NCI-H1417 treated with DMSO at 0.1 percent for 48 hours (cell line): ENCODE measurements around the gene TARS3.
A peak's percentile ranks its signal among the peaks of the same experiment; 100 is the strongest.
"Not testable (repeated sequence)": the region's sequence is repeated elsewhere in the genome, so short reads cannot be mapped to it uniquely, and the experiment has no call there.

Source experiments
- DNase-seq: peaks from one replicate; lab custom pipeline; 2025; lab: John Stamatoyannopoulos, UW

TARS3 gene

DNA sequence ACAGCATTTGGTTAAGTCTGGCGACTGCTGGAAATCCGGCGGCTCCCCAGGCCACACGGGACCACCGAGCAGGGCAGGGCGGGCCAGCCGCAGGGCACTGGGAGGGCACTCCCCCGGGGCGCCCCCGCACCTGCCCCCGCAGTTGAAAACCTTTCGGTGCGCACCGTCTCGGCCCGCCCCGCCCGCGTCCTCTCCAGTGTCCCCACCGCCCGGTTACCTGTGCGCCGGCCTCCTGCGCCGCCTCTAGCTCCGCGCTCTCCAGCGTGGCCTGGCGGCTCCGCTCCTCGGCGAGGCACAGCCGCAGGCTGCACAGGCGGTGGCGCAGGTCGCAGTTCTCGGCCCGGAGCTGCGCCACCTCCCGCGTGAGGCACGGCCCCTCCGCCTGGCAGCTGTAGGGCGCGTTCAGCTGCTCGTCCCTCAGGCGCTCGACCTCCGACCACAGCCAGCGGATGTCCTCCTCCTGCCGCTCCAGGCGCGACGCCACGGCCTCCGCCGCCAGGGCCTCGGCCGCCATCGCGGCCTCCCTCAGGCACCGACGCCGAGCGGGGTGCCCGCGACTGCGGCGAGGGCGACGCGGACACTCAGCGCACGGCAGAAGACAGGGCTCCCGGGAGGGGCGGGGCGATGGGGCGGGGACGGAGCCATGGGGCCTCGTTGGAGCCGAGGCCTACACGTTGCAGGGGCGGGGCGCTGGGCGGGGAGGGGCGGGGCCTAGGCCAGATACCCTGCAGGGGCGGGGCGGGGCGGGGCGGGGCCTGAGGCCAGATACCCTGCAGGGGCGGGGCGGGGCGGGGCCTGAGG is at the start of gene TARS3:
TSS of gene TARS3 (minus strand) at position 600 of the 801 bp plus-strand sequence. CDS start at position 514, 86 bp downstream.
- DNase-seq = peak; percentile 38

DNA sequence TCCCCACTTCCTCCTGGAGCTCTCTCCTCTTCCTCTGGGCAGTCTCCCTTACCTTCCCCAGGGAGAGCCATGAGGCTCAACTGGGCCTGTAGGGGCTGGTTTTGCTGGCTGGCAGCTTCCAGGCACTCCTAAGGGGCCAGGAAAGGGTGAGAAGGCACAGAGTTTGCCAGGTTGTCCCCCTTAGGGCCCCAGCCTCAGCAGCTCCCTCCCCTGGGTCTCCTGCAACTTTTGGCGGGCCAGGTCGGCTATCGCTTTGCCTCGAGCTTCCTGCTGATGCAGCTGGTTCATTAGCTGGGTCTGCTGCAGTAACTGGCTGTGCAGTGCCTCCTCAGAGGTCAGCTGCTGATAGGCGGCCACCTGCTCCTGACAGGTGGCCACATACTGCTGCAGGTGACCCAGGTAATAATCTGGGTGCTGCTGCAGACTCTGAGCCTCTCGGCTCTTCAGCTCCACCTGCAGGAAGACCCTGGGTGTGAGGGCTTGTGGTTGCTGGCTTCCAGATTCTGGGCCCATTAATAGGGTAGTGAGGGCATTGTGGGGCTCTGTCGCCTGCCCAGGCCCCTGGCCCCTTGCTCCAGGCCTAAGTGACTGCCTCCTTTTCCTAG is 49.3 kb upstream of the TARS3 start:
- peak; percentile 7 for DNase-seq

DNA sequence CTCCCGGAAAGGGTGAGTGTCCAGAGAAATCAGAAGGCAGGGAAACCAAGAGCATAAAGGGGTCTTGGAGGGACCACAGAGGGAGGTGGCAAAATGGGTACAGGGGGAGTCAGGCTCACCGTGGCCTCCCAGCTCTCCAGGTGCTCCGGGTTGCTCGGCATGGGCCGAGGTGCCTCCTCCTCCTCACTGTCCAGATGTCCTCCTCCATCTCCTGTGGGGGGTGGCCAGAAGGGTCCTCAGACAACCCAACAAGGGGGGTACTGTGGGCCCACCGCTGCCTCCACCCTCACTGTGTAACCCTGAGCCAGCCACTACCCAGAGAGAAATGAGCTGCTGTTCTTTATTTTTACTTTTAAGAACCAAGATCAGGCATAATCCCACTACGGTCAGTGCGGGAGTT is 48.6 kb upstream of the TARS3 start:
- no peak for DNase-seq

DNA sequence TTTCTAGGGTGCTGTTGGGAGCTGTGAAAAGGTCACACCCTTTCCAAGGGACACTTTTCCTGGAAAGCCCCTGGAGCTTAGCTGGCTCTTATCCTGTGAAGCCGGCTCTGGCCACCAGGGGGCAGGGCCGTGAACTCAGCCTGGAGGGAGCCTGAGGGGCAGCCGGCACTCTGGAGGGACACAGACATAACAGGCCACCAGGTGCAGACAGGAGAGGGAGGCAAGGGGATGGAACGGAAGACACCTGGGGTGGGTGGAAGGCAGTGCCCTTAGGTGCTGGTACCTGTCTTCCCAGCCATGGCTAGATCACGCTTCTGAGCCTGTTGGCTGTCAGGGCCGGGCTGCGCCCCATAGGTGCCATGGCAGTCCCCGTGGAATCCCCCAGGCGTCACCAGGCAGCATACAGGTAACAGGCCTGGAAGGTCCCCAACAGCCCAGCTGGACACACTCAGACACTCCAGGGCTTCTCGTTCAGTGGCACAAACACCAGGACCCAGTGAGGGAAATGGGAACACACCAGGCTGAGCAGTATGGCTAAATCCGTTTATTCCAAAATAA is 42.9 kb upstream of the TARS3 start:
- not testable (repeated sequence) for DNase-seq

DNA sequence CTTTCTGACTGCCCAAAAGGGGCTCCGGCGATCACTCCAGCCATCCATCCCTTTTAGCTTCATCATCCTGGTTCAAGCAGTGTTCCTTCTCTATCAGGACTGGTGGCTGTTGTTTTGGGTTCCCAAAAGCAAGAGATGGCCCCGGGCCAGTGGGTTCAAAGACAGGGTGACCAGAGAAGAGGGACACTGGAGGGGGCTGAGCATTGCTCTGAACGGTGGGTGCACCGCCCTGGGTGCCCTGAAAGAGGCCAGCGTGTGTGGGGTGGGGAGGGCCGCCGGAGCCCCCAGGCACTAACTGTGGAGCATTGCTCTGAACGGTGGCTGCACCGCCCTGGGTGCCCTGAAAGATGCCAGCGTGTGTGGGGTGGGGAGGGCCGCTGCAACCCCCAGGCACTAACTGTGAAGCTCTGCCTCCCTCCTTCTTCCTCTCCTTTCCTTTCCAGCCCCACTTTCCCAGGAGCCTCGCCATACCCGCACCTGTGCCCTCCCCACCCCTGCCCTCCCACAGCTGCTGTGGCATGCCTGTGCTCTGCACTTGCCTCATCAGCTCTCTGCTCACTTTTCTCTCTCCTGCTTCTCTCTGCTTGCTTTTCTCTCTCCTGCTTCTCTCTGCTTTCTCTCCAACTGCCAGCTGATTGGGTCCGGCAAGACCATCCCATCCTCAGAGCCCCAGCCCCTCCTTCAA is 41.6 kb upstream of the TARS3 start:
- no peak for DNase-seq

DNA sequence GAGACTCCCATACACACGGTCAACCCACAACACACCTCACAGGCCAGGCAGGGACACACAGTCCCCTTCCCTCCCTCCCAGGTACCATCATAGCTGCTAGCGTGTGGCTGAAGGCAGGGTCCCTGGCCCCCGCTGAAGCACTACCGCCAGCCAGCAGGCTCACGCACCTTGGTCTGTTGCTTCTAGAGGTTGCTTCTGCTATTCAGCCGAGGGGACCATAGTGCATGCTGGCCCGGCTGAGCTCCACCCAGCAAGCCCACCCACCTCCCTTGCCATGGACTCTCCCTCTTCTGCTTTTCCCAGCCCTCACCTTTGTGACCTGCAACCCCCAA is 41.0 kb upstream of the TARS3 start:
- not testable (repeated sequence) for DNase-seq

DNA sequence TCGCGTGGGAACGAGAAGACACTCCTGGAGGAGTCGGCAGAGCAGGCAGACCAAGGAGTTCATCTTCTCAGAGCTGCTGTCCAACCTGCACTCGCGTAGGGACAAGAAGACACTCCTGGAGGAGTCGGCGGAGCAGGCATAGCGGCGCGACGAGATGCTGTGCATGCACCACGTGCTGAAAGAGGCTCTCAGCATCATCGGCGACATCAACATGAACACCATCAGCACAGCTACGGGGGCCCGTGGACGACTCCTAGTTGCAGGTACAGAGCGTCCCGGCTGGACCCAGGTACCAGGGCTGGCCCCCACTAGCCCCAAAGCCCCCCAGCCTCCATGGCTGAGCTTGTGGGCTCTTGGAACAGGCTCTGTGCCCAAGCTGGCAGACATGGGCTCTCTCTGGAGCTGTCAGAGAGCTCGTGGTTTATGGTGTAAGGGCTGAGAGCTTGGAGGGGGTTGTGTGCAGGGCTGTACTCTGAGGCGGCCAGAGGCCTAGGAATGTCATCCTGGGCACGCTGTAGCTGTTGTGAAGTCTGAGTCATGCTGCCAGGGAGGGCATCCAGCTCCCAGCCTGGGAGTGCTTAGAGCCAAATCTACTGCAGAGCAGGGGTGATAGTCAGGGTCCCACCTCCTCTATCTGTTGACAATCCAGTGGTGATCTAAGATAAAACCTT is 40.5 kb upstream of the TARS3 start:
- DNase-seq = not testable (repeated sequence)

DNA sequence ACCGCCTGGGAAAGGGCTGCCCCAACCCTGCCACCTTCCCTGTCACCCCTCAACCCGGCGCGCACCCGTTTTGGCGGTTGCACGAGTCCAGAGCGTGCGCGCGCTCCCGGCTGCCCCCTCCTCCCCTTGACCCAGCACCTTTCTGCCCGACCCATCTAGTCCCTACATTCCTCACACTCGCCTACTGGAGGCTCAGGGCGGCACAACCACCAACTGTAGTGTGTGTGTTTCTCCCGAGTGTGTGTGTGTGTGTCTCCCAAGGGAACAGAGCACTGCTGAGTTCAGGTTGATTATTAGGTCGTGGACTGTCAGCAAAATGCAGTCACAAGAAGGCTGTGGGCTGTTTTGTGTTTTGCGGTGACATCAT is 22.4 kb upstream of the TARS3 start:
- not testable (repeated sequence) for DNase-seq

DNA sequence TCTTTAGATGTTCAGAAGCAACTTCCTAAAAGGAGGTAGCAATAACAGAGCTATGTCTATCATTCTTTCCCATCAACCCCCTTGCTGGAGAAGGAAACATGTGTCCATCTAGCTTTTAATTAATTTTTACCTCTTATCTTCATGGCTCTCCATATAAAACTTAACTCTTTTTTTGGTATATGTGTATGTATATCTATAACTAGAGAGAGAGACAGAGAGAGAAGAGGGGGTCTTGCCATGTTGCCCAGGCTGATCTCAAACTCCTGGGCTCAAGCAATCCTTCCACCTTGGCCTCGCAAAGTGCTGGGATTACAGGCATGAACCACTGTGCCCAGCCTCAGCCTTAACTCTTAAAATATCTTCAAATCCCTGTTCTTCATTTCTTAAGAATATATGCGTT is 10.6 kb upstream of the TARS3 start:
- DNase-seq = not testable (repeated sequence)

DNA sequence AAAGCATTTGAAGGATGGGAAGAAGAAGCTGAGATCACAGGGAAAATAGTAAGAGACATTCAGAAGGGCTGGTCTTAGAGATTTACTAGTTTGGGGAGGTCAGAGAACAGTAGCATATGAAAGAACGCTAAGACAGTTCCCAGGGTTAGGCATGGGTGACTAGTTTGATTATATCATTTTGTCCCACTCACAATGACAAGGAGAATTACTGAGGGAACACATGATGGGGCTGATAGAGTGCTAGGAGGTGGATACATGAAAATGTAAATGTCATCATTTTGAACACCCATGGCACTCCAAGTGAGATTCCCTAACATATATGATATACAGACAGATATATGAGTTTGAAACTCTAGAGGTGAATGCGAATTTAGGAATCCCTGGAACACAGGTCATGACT is 9.3 kb upstream of the TARS3 start:
- no peak for DNase-seq

DNA sequence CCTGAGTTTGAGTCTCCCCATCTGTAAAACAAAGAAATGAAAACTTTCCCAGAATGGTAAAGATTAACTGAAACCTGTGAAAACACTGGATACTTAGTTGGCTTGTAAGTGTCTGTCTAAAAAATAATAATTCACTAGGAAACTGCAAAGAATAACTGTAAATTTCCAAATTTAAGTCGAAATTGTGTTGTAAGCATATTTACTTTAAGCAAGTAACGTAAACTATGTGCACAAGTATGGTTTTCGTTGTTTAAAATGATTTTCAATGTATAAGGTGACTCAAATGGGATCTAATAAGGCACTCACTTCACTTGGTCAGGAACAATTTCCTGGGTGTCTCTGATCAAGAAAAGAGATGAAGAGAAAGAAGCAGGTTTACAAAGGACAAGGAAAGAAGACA is 8.5 kb upstream of the TARS3 start:
- no peak for DNase-seq

DNA sequence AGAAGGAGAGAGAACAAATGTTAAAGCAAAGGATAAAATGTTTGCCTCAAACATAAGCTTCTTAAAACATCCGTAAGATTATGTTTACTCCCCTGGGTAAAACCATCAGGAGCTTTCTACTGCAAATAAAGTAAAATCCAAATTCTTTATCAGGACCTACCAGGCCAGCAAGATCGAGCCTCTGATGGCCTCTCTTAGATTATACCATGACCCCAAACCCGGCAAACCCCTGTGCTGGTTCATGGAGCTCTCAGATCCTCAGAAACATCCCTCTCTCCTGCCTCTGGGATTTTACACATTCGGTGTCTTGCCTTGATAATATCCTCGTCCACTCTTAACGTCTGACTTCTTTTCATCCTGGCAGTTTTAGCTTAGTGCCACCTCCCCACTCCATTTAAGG is 7.5 kb upstream of the TARS3 start:
- no peak for DNase-seq

DNA sequence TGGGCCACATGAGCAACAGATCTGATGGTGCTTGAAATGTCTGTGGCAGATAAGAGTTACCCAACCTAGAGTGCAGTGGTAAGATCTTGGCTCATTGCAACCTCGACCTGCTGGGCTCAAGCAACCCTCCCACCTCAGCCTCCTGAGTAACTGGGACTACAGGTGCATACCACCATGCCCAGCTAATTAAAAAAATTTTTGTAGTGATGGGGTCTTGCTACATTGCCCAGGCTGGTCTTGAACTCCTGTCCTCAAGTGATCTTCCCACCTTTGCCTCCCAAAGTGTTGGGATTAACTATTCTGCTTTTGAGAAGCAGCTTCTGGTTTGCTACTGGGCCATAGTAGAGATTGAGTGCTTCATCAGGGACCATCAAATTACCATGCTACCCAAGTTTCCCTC is 2.9 kb upstream of the TARS3 start:
- DNase-seq = no peak

DNA sequence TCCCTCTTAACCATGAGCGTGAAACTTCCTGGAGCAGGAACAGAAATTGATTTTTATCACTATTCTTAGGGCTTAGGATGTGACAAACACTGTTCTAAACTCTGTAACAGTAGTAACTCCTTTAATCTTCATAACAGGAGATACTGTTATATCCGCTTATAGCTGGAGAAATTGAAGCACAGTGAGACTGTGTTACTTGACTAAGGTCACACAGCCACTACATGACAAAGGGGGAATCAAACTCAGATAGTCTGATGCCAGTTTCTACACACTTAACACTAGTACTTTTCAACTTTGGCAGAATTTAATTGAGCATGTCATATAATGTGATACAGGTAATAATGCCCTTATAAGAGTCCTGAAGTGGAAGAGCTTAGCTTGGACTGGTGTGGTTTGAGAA is 800 bp upstream of the TARS3 start:
- DNase-seq = no peak

DNA sequence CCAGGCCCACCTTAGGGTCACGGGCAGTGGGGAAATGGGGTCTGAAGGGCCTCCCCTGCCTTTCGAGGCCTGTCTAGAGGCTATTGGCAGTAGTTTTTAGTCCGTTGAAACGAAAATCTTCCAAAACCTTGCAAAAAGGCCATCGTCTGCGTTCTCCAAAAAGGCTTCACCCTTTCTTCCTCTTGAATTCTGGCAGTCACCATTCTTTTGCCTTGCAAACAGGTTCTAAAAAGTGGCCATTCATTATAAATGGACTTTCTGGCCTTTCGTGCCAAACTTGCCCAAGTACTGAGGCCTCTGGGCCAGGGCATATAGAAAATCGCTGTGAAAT is 367 bp upstream of the TARS3 start:
- no peak for DNase-seq

DNA sequence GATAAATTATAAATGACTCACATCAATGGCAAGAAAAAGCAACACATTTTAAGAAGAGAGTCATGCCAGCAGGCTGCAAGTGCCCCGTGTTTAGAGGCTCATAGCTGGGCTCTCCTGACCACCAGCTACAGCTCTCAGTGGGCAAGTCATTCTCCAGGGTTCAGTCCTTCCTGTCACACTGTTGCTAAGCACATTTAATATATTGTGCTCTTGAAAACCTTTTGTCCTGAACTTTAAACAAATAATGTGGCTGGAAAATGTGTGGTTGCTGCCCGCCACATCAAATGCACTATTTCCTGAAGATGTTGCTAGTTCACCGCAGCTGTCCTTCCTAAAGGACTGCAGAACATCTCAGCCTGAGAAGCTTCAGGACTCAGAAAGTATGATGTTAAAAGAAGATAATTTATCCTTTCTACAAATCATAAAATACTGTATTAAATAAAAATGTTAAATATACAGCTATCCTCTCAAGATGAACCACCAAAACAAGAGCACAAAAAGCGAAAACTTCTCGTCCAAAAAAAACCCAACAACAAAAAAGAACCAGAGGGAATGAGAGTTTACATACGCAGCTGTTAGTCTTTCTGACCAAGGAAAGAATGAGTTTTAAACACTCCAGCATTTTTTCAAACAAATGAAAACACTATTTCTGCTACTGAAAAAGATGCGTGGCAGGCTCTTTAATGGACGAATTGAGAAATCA is 951 bp downstream of the TARS3 start:
- no peak for DNase-seq

DNA sequence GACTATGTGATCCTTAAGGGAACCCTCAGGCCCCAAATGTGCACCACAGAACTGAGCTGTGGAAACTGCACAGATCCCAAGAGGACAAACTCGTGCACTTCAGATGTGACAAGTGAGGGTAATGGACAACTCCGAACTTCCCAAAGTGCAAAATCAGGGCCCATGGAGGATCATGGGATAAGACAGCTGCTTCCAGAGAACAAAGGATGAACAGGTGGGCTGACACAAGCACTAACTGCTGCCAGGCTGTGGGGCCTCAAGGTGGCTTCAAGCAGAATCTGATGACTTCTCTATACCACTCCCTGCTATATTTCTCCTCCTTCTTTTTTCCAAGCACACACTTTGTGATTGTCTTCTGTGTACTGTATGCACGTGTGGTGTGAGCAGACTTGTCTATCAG is 5.4 kb downstream of the TARS3 start:
- no peak for DNase-seq

DNA sequence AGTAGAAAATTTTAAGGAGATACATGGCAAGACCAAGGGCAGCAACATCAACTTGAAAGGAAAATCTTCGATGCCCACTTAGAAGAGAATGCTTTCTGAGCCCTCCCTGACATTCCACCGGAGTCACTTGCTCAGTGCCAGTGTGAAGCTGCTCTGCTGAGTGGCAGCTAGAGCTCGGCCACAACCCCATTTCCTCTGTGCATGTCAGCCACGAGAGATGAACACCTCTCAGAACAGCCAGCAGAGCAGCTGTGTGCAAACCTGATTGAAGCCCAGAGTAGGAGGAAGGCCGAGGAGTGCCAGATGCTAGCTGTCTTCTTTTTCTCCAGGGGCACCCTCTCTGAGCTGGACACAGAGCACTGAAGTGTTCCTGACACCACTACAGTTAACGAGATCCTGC is 12.2 kb downstream of the TARS3 start:
- no peak for DNase-seq

DNA sequence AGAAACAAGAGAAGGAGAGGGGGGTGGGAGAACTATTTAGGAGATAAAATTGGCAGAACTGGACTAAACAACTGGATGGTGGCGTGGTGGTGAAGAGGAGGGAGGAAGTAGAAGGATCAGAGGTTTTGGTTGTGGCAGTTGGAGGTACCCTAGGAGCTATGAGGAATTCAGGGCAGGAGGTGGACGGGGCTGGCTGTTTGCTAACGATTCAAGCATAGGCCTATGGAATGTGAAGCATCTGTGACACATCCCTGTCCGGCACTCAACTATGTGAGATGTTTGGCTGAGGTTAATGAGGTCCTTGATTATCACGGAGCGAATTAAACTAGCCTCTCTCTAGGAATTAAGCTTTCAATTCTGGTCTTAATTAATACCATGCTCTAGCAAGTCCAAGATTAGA is 13.5 kb downstream of the TARS3 start:
- DNase-seq = no peak

DNA sequence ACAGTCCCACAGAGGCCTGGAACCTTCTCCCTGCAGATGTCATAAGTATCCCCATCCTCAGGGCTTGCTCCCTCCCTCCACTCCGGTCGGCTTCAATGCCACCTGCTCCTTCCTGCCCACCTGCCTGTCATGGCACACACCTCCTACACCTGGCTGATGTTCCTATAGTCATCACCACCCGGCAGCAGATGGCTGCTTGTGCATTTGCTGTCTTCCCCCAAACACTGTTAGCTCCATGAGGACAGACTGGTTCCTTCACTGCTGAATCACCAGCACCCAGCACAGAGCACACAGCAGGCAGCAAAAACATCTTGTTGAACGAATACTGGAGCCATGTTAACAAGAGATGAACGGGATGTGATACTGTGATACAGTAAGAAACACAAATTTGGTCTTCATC is 14.8 kb downstream of the TARS3 start:
- no peak for DNase-seq

DNA sequence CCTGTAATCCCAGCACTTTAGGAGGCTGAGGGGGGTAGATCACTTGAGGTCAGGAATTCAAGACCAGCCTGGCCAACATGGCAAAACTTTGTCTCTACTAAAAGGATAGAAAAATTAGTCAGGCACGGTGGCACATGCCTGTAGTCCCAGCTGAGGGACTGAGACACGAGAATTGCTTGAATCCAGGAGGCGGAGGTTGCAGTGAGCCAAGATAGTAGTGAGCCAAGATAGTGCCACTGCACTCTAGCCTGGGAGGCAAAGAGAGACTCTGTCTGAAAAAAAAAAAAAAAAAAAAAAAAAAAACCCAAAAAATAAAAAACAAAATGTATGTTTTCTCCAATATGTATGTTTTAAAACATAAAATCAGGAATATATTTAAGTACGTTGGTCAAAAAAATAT is 16.3 kb downstream of the TARS3 start:
- no peak for DNase-seq

DNA sequence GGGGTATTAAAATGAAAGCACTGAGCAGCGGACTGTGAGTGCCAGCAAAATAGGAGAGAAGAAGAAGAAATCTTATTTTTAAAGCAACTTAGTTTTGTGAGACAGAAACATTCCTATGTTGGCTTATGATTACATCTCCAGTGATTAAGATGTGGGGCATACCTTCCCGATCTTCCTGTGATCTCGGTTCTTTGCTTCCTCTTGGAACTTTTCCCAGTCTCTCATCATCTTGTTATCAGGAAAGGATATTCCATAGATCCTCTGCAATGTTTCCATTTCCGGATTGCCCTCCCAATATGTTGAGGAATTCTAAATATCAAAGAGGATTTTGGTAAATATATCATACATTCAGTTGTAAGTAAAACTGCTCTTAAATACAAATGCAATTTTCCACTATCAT is 22.2 kb downstream of the TARS3 start:
- DNase-seq = no peak
